ENCODE results near the gene OXSR1.
A peak's percentile ranks its signal among the peaks of the same experiment; 100 is the strongest.

The OXSR1 gene

DNA sequence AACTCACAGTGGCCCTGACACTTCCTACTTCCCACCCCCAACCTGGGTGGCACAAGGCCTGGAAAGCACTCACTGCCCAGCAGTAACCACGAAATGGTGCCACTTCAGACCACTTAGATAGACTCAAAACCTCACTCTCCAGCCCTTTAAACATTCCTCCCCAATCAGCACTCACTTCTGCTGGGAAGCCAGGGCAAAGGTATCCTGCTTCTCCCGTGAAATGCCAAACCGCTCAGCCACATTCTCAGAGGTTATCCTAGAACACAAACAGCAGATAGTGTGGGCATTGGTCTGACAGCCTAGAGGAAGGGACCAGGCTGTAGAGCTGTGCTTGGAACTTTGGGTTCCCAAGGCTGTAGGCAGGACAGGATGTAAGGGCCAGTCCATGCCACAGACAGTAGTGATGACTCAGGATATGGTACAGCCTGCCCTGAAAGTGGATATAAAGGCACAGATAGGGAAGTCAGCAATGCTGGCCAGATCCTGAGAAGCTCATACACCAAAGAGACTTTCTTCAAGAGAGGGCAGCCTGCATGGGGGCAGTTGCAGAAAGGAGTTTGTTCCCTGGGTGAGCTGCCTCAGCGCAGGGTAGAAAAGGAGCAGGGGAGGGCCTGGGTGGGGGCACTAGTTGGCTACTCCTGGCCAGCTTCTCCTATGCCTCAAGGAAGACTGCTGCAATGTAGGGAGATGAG lies 37.6 kb upstream of the OXSR1 start:
- CTCF ChIA-PET = interaction anchor here (0.8 to 7.3 kb wide), 6 partner anchors 8 to 171 kb away, joined by 3 to 71 read pairs (median 3); no protein-coding TSS in a partner anchor
- no peak for DNase-seq (ENCODE audit: extremely low spot score)
- TF ChIP-seq, protein P1, sequence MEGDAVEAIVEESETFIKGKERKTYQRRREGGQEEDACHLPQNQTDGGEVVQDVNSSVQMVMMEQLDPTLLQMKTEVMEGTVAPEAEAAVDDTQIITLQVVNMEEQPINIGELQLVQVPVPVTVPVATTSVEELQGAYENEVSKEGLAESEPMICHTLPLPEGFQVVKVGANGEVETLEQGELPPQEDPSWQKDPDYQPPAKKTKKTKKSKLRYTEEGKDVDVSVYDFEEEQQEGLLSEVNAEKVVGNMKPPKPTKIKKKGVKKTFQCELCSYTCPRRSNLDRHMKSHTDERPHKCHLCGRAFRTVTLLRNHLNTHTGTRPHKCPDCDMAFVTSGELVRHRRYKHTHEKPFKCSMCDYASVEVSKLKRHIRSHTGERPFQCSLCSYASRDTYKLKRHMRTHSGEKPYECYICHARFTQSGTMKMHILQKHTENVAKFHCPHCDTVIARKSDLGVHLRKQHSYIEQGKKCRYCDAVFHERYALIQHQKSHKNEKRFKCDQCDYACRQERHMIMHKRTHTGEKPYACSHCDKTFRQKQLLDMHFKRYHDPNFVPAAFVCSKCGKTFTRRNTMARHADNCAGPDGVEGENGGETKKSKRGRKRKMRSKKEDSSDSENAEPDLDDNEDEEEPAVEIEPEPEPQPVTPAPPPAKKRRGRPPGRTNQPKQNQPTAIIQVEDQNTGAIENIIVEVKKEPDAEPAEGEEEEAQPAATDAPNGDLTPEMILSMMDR (IDR thresholded peaks at IDR 0.05; ENCODE audit: control extremely low read depth, extremely low read depth, low read depth, missing control alignments) = no peak
- POLR2A ChIA-PET = no interaction called here

DNA sequence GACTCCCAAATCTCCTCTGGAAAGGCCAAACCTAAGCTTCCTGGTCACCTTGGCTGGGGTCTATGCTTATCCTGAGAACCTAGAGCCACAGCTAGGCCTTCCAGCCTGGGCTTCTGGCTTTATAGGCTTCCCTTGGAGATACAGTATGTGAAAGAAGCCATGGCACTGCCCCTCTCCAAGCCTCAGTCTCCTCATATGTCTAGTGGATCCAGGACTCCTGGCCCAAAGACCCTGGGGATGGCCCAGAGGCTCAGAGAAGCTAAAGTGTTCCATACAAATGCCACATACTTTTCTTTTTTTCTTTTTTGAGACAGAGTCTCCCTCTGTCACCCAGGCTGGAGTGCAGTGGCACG lies 37.1 kb upstream of the OXSR1 start:
- no peak for DNase-seq (ENCODE audit: extremely low spot score)
- TF ChIP-seq, protein P1 (IDR thresholded peaks at IDR 0.05; ENCODE audit: control extremely low read depth, extremely low read depth, low read depth, missing control alignments) = no peak
- CTCF ChIA-PET = interaction anchor here (0.8 to 7.3 kb wide), 7 partner anchors 9 to 218 kb away, joined by 3 to 71 read pairs (median 3); partner anchors contain the start of gene XYLB
- POLR2A ChIA-PET = no interaction called here

DNA sequence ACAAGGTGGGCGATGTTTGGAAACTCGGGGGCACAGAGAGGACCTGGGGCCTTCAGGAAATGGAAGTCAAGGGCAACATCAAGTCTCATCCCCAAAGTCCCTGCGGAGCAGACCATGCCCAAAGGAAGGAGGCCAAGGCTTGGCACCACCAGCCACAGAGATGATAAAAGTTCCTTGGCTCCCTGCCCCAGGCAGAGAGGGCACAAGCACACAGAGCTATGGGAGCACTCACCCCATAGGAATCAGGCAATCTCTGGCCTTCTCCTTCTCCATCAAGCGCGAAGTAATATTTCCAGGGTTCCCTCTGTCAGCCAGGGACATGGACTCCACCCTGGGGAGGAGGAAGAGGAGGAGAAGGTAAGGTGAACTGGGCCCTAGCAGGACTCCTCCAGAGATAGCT lies 36.3 kb upstream of the OXSR1 start:
- POLR2A ChIA-PET = no interaction called here
- CTCF ChIA-PET = interaction anchor here (1.5 to 7.3 kb wide), 3 partner anchors 10 to 218 kb away, joined by 4 to 71 read pairs (median 5); partner anchors contain the start of gene XYLB
- DNase-seq (ENCODE audit: extremely low spot score) = no peak
- TF ChIP-seq, protein P1 (IDR thresholded peaks at IDR 0.05; ENCODE audit: control extremely low read depth, extremely low read depth, low read depth, missing control alignments) = no peak

DNA sequence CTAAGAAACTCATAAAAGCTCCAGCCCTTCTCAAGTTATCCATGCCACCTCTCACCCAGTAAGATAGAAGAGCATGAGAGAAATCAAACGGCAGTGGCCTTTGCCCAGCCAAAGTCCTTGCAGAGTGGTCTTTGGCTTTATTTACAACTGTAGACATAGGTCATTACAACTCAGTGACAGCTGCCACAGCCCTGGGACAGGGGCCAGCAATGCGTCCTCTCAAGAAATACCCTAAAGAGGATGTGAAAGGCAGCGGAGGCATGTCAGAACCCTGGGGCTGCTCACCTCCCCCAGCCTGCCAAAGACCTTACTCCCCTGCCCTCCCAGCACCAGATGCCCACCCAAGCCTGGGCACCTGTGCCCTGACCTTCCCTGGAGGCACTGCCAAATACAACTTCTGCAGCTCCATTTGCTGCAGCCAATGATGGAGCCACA lies 34.7 kb upstream of the OXSR1 start:
- TF ChIP-seq, protein P1 (IDR thresholded peaks at IDR 0.05; ENCODE audit: control extremely low read depth, extremely low read depth, low read depth, missing control alignments) = no peak
- POLR2A ChIA-PET = no interaction called here
- CTCF ChIA-PET = interaction anchor here (1.0 to 7.3 kb wide), 4 partner anchors 11 to 168 kb away, joined by 3 to 71 read pairs (median 4); no protein-coding TSS in a partner anchor
- DNase-seq (ENCODE audit: extremely low spot score) = no peak

DNA sequence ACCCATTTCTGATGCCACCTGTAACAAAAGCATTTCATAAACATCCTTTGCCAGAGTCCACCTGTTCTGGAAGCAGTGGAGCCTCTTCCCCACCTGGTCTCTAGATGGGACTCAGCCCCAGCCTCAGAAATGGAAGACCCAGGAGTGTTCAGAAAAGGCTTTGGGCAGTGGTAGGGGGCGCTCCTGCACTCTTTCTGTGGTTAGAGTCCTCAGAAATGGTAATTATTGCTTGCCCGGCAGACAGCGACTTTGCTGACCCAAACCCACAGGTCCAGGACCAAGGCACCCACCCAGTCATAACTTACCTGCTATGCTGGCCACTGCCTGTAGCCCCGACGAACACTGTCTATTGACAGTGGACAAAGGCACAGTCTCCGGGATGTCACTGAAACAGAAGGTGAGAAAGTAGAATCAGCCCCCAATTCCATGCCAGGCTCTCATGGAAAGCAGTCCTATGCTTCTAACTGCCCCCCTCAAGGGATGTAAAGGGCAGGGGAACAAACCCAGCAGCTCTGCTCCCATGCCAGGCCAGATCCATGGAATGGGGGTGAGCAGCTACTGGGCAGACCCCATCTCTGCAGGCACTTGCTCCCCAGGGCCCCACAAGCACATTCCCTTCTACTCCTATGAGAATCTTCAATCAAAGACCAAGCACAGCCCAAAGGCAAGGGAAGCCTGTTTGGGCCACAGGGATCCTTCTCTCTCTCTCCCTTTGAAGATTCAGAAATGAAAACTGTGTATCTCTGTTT lies 33.5 kb upstream of the OXSR1 start:
- CTCF ChIA-PET = interaction anchor here (0.9 to 7.3 kb wide), 8 partner anchors 10 to 390 kb away, joined by 3 to 71 read pairs (median 4); partner anchors contain the start of gene XYLB
- POLR2A ChIA-PET = no interaction called here
- TF ChIP-seq, protein P1 (IDR thresholded peaks at IDR 0.05; ENCODE audit: control extremely low read depth, extremely low read depth, low read depth, missing control alignments) = peak; percentile 43
- no peak for DNase-seq (ENCODE audit: extremely low spot score)

DNA sequence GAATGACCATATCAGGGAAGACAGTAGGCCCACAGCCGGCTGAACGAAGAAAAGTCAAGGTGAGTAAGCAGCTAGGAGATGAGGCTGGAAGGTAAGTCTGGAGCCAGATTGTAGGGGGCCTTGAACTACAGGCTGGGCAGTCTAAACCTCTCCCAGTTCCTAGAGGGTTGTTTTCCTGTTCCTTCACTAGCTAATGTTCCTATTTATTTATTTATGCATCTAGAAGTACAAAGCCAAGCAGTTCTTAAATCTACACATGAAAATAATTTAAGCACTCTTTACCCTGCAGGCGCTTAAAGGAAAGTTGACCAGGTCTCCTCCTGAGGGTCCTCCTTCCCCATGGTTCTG lies 32.2 kb upstream of the OXSR1 start:
- CTCF ChIA-PET = interaction anchor here (1.1 to 7.3 kb wide), 3 partner anchors 9 to 136 kb away, joined by 3 to 71 read pairs (median 4); no protein-coding TSS in a partner anchor
- no peak for DNase-seq (ENCODE audit: extremely low spot score)

More for the DNA sequence above, 32.2 kb upstream of the OXSR1 start:
- POLR2A ChIA-PET = no interaction called here
- TF ChIP-seq, protein P1 (IDR thresholded peaks at IDR 0.05; ENCODE audit: control extremely low read depth, extremely low read depth, low read depth, missing control alignments) = no peak
